HCT116 (cell line): ENCODE data around the gene APELA. TPM values are rescaled to one million over a fixed set of nuclear protein-coding genes. Genes with fewer than 3 reads are reported as not detected.

Experiments used
- ATAC-seq: fragments of 200-7000 bp; cut with Tn5 transposase; 2 replicates; pipeline ENCODE4 v1.9.1; 2020; ENCODE audit warnings: mild to moderate bottlenecking, moderate library complexity
- BruUV-seq: library from RNA; stranded (reverse); fragments of 400-500 nt; replicated peaks from 2 replicates; lab custom pipeline; 2021; lab: Mats Ljungman, UMichigan
- CTCF ChIA-PET: fragments of 300-600 bp; sonication (Branson Sonifier 250); formaldehyde crosslinking; loops from one replicate; lab custom pipeline; 2021; ENCODE audit warnings: antibody characterized with exemption; lab: Charles Lee
- POLR2A ChIA-PET: fragments of 300-600, 350-600 bp; sonication (Branson Sonifier 250); formaldehyde crosslinking; loops from one replicate; lab custom pipeline; 2021; ENCODE audit warnings: antibody characterized with exemption; lab: Charles Lee
- RAD21 ChIA-PET, 2 experiments: fragments of 300-600 bp; sonication (Branson Sonifier 250); formaldehyde crosslinking; loops; one replicate each; lab custom pipeline; 2023; ENCODE audit warnings: low total read pairs in 2 of 2; ENCODE audit not compliant: uncharacterized antibody in 2 of 2, unreplicated experiment in 2 of 2, low non-redundant PET in 1 of 2; lab: Charles Lee
- DNase-seq: peaks from one replicate; pipeline ENCODE4 v3.0.0-alpha.2; 2010; ENCODE audit warnings: low read depth, low spot score
- H2AFZ ChIP-seq: fragments of 200-600 bp; shearing (Covaris generic), sonication (generic); 2 replicates; pipeline ENCODE4 v1.6.1; 2017; ENCODE audit warnings: low read depth, mixed run types, mixed read lengths, antibody characterized with exemption, low read length; ENCODE audit not compliant: poor library complexity, severe bottlenecking
- H3K27ac ChIP-seq: 2 replicates; pipeline ENCODE4 v1.5.1; 2012; ENCODE audit warnings: low read depth, low read length
- H3K27me3 ChIP-seq: fragments of 200-600 bp; sonication (generic); 2 replicates; pipeline ENCODE4 v1.6.1; 2016; ENCODE audit warnings: mixed run types, low read length, mixed read lengths; ENCODE audit not compliant: insufficient read depth
- H3K36me3 ChIP-seq, 2 experiments: fragments of 200-500 bp in 1 of 2; fragments of 200-600 bp in 1 of 2; sonication (Bioruptor generic) in 1 of 2; sonication (generic) in 1 of 2; 2 replicates each; pipeline versions ENCODE4 v1.5.1 to v1.6.1; 2014 to 2016; ENCODE audit warnings: low read length in 2 of 2, inconsistent platforms in 1 of 2, mixed read lengths in 1 of 2, mixed run types in 1 of 2; ENCODE audit not compliant: insufficient read depth in 2 of 2, control insufficient read depth in 1 of 2
- H3K4me1 ChIP-seq, 2 experiments: fragments of 200-600 bp in 1 of 2; sonication (generic) in 1 of 2; 2 replicates each; pipeline versions ENCODE4 v1.5.1 to v1.6.1; 2012 to 2017; ENCODE audit warnings: low read length in 2 of 2, inconsistent platforms in 1 of 2, mild to moderate bottlenecking in 1 of 2, mixed read lengths in 1 of 2, mixed run types in 1 of 2, moderate library complexity in 1 of 2; ENCODE audit not compliant: insufficient read depth in 2 of 2, control insufficient read depth in 1 of 2
- H3K4me2 ChIP-seq: fragments of 200-600 bp; sonication (generic); 2 replicates; pipeline ENCODE4 v1.6.1; 2017; ENCODE audit warnings: mixed run types, low read length, mixed read lengths
- H3K4me3 ChIP-seq, 2 experiments: fragments of 200-600 bp in 1 of 2; sonication (generic) in 1 of 2; replicated peaks in 1 of 2; 2 replicates each; pipeline ENCODE4 v1.5.1; 2011 to 2016; ENCODE audit warnings: low read length in 2 of 2, control low read depth in 1 of 2, low read depth in 1 of 2, mild to moderate bottlenecking in 1 of 2, mixed read lengths in 1 of 2, mixed run types in 1 of 2
- H3K79me2 ChIP-seq: fragments of 200-600 bp; sonication (generic); 2 replicates; pipeline ENCODE4 v1.6.1; 2017; ENCODE audit warnings: mild to moderate bottlenecking, mixed run types, low read length, moderate library complexity, mixed read lengths; ENCODE audit not compliant: insufficient read depth
- H3K9ac ChIP-seq: fragments of 200-600 bp; sonication (generic); 2 replicates; pipeline ENCODE4 v1.6.1; 2016; ENCODE audit warnings: low read length, mixed read lengths
- H3K9me2 ChIP-seq: fragments of 200-600 bp; sonication (generic), shearing (Covaris generic); 2 replicates; pipeline ENCODE4 v1.6.1; 2017; ENCODE audit warnings: mixed run types, mild to moderate bottlenecking, moderate library complexity; ENCODE audit not compliant: insufficient read depth
- H3K9me3 ChIP-seq, 2 experiments: fragments of 200-500 bp in 1 of 2; fragments of 200-600 bp in 1 of 2; sonication (Bioruptor generic) in 1 of 2; sonication (generic) in 1 of 2; 2 replicates each; pipeline ENCODE4 v1.6.1; 2014 to 2017; ENCODE audit warnings: low read length in 2 of 2, mixed read lengths in 2 of 2, inconsistent platforms in 1 of 2, low read depth in 1 of 2, mild to moderate bottlenecking in 1 of 2, mixed run types in 1 of 2, moderate library complexity in 1 of 2; ENCODE audit not compliant: control insufficient read depth in 1 of 2, insufficient read depth in 1 of 2
- H4K20me1 ChIP-seq: fragments of 200-600 bp; sonication (generic), shearing (Covaris generic); 2 replicates; pipeline ENCODE4 v1.6.1; 2017; ENCODE audit warnings: mixed run types, mild to moderate bottlenecking, moderate library complexity; ENCODE audit not compliant: insufficient read depth
- CEBPB ChIP-seq: IDR thresholded peaks from 2 replicates; pipeline ENCODE4 v1.6.1; 2012; ENCODE audit warnings: low read depth
- ELF1 ChIP-seq: IDR thresholded peaks from 2 replicates; pipeline ENCODE4 v1.6.1; 2012; ENCODE audit warnings: low read depth, borderline replicate concordance
- EZH2 ChIP-seq: fragments of 200-600 bp; sonication (generic); IDR thresholded peaks from 2 replicates; pipeline ENCODE4 v1.6.1; 2017; ENCODE audit warnings: antibody characterized with exemption, mixed run types
- POLR2A ChIP-seq: IDR thresholded peaks from 2 replicates; pipeline ENCODE4 v1.7.0; 2011; ENCODE audit warnings: borderline replicate concordance; ENCODE audit not compliant: insufficient read depth, insufficient read length; ENCODE audit errors: extremely low read depth
- RAD21 ChIP-seq: IDR thresholded peaks from 2 replicates; pipeline ENCODE4 v1.6.1; 2012; ENCODE audit warnings: low read depth, mild to moderate bottlenecking
- SP1 ChIP-seq: IDR thresholded peaks from 2 replicates; pipeline ENCODE4 v1.6.1; 2012; ENCODE audit warnings: low read depth
- TCF7L2 ChIP-seq: IDR thresholded peaks from 2 replicates; pipeline ENCODE4 v1.7.0; 2011; ENCODE audit warnings: borderline replicate concordance, inconsistent platforms; ENCODE audit not compliant: insufficient read depth, insufficient read length; ENCODE audit errors: extremely low read depth
- YY1 ChIP-seq: IDR thresholded peaks from 2 replicates; pipeline ENCODE4 v1.6.1; 2011; ENCODE audit warnings: low read length, low read depth, moderate library complexity, mild to moderate bottlenecking; ENCODE audit not compliant: insufficient replicate concordance; ENCODE audit errors: extremely low read depth
- ZFX ChIP-seq: fragments of 450-650 bp; IDR thresholded peaks from 2 replicates; pipeline ENCODE4 v1.6.1; 2017
- ZNF274 ChIP-seq: fragments of 200-500 bp; sonication (Bioruptor generic); IDR thresholded peaks from 2 replicates; pipeline ENCODE4 v1.6.1; 2014; ENCODE audit warnings: mild to moderate bottlenecking, low read depth, low read length, inconsistent platforms
- intact Hi-C: fragments of 100-400 bp; cut with micrococcal nuclease; formaldehyde crosslinking; loops from 2 replicates; pipeline ENCODE4 v1.10.0; 2022
- total RNA-seq: library from RNA; stranded (reverse); gene quantifications from one replicate; pipeline ENCODE4 v1.2.1, GENCODE V29; 2021; ENCODE audit not compliant: unreplicated experiment
- TF ChIP-seq, protein P1 (sequence below): IDR thresholded peaks from 2 replicates; pipeline ENCODE4 v1.6.1; 2011; ENCODE audit warnings: mild to moderate bottlenecking, low read length, moderate library complexity; ENCODE audit not compliant: insufficient replicate concordance; ENCODE audit errors: extremely low read depth
- TF ChIP-seq, protein P2 (sequence below): IDR thresholded peaks from 2 replicates; pipeline ENCODE4 v1.6.1; 2012
- TF ChIP-seq, protein P3 (sequence below), 3 experiments: fragments of 200-600 bp in 1 of 3; sonication (generic) in 1 of 3; IDR thresholded peaks in 2 of 3; conservative IDR thresholded peaks in 1 of 3; 2 replicates each; pipeline ENCODE4 v1.5.1; 2012 to 2017; ENCODE audit warnings: low read depth in 2 of 3, low read length in 2 of 3, antibody characterized with exemption in 1 of 3, borderline replicate concordance in 1 of 3, control low read depth in 1 of 3, mild to moderate bottlenecking in 1 of 3, mixed read lengths in 1 of 3, mixed run types in 1 of 3, moderate library complexity in 1 of 3; ENCODE audit not compliant: insufficient read depth in 1 of 3

APELA gene
- total RNA-seq, 1 experiment from 2014 or later: not detected

DNA sequence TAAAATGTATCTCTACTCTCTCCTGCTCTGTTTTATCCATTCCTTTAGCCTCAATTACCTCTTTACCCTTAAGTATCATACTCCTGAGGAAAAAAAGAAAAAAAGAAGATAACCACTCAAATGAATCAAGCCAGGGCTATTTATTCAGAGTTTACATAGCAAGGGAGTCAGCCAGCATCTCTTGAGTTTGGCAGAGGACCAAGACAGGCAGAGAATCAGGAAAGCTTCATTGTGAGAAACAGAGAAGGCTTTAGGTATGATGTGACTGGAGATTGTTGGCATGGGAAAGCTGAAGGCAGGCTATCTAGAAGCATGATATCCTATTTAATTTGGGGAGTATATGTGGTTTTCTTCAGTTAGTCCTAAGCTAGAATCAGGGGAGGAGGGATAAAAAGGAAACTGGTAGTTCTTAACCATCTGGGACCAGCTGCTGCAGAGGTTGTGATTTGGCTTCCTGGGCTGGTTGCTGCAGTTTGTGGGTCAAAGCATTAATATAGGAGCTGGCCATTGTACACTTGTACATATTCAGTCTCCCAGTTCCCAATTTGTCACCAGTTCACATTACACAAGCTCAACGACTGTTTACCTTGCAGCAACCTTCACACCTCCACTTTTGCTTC is 11.2 kb downstream of the APELA start:
- Histone ChIP-seq H3K4me3 (no peak overlapping the region), H3K9me2 (no peaks in the 10 kb centered on the region), H3K9me3 (no peaks in the 10 kb centered on the region), H3K9ac (no peak overlapping the region), H3K27ac (no peak overlapping the region), H4K20me1 (no peaks in the 10 kb centered on the region), H3K79me2 (no peaks in the 10 kb centered on the region), H3K27me3 (no peaks in the 10 kb centered on the region), H3K4me2 (no peak overlapping the region), H2AFZ (no peak overlapping the region), H3K4me1 (no peaks in the 10 kb centered on the region), H3K36me3 (no peaks in the 10 kb centered on the region)
- ATAC-seq (no peak), DNase-seq (no peak)
- TF ChIP-seq ZFX (no peak), SP1 (no peak), ELF1 (no peak), RAD21 (no peak), YY1 (no peak), CEBPB (no peak)
- TF ChIP-seq, protein P1, sequence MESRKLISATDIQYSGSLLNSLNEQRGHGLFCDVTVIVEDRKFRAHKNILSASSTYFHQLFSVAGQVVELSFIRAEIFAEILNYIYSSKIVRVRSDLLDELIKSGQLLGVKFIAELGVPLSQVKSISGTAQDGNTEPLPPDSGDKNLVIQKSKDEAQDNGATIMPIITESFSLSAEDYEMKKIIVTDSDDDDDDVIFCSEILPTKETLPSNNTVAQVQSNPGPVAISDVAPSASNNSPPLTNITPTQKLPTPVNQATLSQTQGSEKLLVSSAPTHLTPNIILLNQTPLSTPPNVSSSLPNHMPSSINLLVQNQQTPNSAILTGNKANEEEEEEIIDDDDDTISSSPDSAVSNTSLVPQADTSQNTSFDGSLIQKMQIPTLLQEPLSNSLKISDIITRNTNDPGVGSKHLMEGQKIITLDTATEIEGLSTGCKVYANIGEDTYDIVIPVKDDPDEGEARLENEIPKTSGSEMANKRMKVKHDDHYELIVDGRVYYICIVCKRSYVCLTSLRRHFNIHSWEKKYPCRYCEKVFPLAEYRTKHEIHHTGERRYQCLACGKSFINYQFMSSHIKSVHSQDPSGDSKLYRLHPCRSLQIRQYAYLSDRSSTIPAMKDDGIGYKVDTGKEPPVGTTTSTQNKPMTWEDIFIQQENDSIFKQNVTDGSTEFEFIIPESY: no peak
- POLR2A ChIA-PET: no interaction called here
- RAD21 ChIA-PET: no interaction called here
- CTCF ChIA-PET: no interaction called here
- BruUV-seq: no TSS peak
- intact Hi-C loops: no loop called here

DNA sequence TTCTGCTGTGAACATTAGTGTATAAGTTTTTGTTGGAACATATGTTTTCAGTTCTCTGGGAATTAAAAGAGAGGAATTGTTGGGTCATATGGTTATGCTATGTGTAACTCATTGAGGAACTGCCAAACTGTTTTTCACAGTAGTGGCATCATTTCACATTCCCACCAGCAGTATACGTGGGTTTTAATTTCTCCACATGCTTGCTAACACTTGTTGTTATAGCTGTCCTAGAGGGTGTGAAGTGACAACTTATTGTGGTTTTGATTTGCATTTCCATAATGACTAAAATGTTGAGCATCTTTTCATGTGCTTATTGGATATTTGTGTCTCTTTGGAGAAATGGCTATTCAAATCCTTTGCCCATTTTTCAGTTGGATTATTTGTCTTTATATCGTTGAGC is 13.7 kb downstream of the APELA start:
- Histone ChIP-seq H3K36me3 (no peaks in the 10 kb centered on the region), H3K27me3 (no peaks in the 10 kb centered on the region), H3K9me2 (no peaks in the 10 kb centered on the region), H3K79me2 (no peaks in the 10 kb centered on the region), H3K9me3 (no peaks in the 10 kb centered on the region), H4K20me1 (no peaks in the 10 kb centered on the region), H3K4me1 (no peaks in the 10 kb centered on the region), H3K4me2 (no peak overlapping the region), H3K27ac (no peak overlapping the region), H2AFZ (no peak overlapping the region), H3K9ac (no peak overlapping the region), H3K4me3 (no peak overlapping the region)
- BruUV-seq: no TSS peak
- CTCF ChIA-PET: no interaction called here
- RAD21 ChIA-PET: no interaction called here
- POLR2A ChIA-PET: no interaction called here
- ATAC-seq: no peak
- intact Hi-C loops: no loop called here
- no peak for DNase-seq
- TF ChIP-seq ZNF274 (no peak), EZH2 (no peak), SP1 (no peak), RAD21 (no peak), TCF7L2 (no peak), YY1 (no peak), ZFX (no peak), POLR2A (no peak)
- TF ChIP-seq, protein P2, sequence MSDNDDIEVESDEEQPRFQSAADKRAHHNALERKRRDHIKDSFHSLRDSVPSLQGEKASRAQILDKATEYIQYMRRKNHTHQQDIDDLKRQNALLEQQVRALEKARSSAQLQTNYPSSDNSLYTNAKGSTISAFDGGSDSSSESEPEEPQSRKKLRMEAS: no peak
- TF ChIP-seq, protein P1: no peak
- TF ChIP-seq, protein P3, sequence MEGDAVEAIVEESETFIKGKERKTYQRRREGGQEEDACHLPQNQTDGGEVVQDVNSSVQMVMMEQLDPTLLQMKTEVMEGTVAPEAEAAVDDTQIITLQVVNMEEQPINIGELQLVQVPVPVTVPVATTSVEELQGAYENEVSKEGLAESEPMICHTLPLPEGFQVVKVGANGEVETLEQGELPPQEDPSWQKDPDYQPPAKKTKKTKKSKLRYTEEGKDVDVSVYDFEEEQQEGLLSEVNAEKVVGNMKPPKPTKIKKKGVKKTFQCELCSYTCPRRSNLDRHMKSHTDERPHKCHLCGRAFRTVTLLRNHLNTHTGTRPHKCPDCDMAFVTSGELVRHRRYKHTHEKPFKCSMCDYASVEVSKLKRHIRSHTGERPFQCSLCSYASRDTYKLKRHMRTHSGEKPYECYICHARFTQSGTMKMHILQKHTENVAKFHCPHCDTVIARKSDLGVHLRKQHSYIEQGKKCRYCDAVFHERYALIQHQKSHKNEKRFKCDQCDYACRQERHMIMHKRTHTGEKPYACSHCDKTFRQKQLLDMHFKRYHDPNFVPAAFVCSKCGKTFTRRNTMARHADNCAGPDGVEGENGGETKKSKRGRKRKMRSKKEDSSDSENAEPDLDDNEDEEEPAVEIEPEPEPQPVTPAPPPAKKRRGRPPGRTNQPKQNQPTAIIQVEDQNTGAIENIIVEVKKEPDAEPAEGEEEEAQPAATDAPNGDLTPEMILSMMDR (IDR thresholded peaks at IDR 0.05 in 2 of 3, conservative IDR thresholded peaks at IDR 0.05 in 1 of 3; ENCODE audit: borderline replicate concordance in 1 of 3, insufficient read depth in 1 of 3, low read depth in 2 of 3, low read length in 2 of 3): no peak
